ENCODE results near the gene SUPT3H.

GRCh38 chr6:44918671-44919296 lies 458.9 kb downstream of the SUPT3H start:
- TF ChIP-seq CTCF (IDR thresholded peaks at IDR 0.05) (no peak), EZH2 (IDR thresholded peaks at IDR 0.05; ENCODE audit: borderline replicate concordance, insufficient read depth, low read depth, low read length, poor library complexity, severe bottlenecking) (no peak)

Data from B cell (primary cell).